ENCODE measurements around the gene SNX22.

The SNX22 gene

DNA sequence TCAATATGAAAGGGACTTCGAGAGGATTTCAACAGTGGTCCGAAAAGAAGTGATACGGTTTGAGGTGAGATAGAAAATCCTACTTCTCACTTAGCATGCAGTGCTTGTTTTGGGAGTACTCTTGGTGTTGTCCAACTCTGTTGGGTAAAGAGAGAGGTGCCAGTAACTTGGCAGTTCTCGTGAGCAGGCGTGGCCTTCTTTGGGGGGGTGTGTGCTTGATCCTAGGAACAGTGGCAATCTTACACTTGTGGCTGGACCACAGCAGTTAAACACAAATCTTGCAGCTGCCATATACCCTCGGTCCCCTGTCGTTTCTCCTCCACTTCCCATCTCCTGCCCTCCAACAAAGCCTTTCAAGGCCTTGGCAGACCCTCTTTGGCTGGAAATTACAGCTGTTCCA, 15.2 kb upstream of the SNX22 start:
- DNase-seq, result no peak

DNA sequence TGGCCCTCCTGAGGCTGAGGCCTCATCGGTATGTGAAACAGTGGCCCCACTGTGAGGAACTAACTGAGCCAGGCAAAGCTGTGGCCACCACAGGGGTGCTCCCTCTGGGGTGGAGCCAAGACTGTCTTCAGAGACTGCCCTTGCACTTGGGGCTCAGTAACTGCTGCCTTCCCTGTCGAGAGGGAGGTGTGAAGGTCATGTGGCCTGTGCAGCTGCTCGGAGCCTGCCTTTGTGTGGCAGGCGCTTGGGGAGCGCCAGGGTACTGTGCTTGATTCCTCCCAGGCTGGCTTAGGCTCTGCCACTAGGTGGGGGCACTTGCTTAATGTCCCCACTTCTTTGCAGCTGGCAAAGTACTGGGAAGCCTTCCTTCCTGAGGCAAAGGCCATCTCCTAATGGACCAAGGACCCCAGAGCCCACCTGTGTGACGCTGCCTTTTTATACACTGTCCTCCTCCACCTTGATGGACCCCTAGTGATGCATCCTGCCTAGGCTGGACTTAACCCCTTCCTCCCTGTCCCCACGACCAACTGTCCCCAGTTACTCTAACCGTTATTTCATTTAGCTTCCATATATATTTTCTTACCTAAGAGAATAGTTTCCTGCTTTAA, 14.2 kb upstream of the SNX22 start:
- no peak for DNase-seq

DNA sequence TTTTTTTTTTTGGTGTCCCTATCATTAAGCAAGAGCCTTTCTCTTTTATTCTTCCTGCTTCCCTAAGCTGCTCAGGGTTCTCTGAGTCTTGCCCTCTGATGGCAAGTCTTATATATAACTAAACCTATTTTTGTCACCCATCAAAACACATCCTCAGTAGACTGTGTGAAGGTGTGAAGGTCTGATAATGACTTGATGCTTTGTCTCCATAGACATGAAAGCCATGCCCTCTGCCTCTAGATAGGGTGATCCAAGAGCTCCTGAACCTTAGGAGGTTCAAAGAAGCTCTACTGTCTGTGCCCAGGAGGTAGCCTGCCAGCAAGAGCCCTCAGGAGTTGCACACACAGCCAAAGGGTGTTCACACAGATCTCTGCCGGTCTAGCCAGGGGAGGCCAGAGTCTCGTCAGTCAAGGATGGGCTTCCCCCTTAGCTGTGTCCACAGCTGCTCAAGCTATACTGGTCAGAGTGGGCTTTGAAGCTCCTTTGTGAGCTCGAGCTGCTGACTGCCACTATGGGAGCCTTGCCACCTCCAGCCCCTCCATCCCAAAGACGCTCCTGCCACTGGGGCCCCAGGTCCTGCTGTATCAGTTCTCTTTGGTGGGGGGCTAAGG, 13.1 kb upstream of the SNX22 start:
- DNase-seq, result no peak

DNA sequence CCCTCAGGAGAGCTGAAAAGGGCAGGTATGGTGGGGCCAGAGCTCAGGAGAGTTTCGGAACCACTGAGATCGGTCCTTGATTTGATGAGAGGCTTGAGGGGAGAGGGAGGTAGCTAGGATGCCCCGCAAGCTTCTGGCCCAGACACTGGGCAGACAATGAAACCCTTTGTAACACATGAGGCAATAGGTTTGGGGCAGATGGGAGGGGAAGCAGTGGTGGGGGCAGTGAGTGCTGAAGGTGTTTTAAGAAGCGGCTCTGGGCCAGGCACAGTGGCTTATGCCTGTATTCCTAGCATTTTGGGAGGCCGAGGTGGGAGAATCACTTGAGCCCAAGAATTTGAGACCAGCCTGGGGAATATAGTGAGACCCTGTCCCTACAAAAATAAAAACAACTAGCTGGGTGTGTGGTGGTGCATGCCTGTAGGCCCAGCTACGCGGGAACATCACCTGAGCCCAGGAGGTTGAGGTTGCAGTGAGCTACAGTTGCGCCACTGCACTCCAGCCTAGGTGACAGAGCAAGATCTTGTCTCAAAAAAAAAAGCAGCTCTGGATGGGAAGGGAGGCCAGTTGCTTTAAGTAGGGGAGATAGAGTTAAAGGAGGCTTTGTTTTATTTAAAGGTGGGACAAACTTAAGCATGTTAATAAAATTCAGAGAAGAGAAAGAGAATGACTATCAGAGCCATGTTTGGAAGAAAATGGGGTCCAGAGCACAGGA, 9.6 kb upstream of the SNX22 start:
- DNase-seq, result no peak

DNA sequence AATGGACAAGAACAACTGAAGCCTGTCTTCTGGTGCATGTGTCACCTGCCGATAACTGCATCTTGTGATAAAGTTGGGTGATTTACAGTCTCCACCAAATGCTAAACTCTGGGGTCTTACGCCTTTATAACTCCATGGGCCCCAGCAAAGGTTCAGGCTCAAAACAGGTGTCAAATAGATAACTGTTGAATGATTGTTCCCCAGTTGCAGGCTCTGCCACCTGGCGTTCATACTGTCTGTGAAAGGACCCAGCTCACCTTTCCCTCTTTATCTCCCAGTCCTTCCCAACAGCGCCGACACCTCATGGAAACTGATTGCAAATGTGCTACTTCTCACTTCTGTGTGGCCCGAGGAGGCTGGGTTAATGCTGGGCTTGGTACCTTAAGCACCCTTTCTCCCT, 8.3 kb upstream of the SNX22 start:
- DNase-seq, result no peak

DNA sequence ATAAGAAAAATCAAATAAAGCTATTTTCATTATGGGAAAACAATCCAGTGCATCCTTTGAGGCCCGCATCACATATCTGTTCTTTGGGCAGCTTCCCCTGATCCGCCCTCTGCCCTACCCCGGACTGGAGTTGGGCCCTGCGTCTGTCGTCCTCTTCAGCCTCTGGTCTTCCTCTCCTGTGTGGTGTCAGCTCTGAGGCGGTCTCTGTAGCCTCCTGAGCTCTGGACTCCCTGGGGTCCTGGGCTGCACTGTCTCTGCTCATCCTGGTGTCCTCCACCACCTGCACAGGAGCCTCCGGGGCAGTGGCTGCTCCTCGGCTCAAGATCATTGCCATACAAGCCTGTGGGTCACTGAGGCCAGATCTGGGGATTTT, 7.4 kb upstream of the SNX22 start:
- DNase-seq, result no peak

DNA sequence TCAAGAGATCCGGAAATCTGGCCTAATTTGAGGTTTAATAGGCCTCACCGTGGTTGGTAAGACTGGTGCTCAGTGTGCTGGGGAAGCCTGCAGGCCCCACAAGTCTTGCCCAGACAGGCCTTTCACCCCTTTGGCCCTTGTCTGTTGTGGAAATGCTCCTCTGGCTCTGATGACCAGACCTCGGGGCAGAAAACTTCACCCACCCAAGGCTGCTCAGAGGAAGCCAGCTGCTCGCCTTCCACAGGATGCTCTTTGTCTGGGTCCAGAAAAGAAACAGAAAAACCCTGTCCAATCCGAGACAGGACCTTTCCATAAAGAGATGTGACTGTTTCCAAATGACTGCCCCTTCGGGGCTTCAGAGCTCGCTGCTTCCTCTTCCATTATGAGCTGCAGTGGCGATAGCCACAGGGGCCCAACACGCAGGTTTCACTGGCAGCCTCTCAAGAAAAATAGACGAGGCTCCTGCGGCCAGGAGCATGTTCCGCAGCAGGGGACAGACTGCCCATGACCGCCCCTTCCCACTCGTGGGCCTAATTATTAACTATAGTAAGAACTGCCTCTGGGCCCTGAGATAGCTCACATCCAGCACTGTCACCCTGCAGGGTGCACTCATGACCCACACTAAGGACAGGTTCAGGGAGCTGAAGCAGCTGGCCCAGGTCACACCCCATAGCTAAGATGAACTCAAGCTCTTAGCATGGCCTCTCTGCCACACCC, 6.8 kb upstream of the SNX22 start:
- no peak for DNase-seq

DNA sequence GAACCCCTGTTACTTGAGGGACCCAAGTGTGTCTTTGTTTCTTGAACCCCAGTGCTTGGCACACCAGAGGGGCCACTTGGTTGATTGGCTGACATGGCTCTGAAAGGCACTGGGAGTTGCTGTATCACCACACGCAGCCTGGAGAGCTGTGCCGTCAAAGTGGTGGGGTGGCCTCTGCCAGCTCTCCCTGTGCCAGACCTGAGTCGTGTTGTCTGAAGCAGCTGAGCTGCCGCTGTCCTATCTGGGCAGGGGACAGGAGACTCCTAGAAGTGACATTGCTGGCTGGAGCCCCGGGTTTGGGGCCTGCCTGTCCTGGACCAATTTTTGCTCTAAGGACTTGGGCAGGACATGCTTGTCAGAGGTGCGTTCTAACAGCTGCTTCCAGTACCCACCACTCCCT, 5.5 kb upstream of the SNX22 start:
- no peak for DNase-seq

DNA sequence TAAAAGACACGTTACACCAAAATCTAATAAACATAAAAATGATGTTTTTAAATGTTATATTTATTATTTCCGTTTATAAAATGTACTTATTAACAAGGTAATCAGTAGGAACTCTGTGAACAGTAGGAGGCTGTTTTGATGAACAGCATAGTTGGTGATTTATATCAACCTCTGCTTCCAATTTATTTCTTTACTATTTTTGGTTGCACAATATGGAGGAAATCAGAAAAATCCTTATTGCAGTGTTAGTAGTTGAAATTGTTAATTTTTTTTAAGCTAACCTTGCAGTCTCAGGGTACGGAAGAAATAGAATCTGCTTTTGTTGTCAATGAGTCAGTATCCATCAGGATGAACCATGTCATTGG, 5.0 kb upstream of the SNX22 start:
- no peak for DNase-seq

DNA sequence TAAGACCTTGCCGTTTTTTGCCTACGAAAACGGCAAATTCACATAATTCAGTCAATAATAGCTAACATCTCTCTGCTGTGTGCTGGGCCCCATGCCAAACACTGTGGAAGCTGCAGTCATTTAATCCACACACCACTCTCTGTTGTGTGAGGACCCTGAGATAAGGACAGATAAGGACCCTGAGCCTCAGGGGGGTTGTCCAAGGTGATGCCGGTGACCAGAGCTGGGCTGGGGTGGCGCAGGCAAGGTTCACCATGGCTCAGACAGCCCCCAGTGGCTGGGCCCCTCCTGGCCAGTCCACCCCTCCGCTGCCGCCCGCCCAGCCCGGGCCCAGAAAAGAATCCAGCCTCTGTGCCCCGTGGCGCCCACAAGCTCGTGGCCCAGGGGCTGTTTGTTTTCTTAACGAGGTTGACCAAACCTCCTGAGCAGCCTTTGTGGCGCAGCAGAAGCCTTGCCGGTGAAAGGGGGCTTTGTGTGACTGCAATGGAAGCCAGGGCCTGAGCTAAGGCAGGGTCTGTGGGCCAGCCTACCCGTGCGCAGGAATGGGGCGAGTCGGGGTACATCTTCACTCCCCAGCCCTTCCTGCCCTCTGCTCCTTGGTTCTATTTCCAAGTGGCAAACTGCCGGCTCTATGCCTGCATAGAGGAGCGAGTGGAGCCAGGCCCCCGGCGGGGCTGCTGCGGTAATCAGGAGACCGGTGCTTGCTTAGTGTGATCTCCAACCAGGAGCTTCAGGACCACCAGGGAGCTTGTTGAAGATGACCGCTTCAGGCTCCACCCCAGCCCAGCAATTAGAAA, 4.4 kb upstream of the SNX22 start:
- DNase-seq, result no peak

DNA sequence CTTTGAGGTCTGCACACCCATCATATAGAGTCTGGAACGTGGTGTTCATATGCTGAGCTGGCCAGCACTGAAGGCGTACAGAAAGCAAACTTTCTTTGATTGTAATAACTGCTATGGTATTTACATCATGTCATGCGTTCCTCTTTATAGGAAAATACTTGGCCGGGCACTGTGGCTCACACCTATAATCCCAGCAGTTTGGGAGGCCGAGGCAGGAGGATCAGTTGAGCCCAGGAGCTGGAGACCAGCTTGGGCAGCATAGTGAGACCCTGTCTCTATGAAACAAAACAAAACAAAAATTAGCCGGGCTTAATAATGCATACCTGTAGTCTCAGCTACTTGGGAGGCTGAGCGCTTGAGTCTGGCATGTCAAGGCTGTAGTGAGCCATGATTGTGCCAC, 3.4 kb upstream of the SNX22 start:
- DNase-seq, result no peak

DNA sequence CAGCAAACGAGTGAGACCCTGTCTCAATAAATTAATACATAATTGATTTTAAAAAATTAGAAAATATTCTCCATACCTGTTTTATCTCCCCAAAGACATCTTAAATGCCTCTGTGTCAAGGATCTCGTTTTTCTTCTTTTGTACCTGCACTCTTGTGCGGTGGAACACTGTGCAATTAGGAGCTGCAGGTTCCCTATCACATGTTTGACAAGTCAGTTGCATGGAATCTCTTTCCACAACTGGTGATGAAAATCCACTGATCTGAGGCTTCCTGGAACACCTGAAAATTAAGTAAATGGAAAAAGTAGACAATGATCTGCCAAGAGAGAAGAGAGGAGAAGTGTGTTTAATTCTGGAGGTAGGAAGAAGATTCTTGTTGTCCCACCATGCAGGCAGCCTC, 3.0 kb upstream of the SNX22 start:
- no peak for DNase-seq

DNA sequence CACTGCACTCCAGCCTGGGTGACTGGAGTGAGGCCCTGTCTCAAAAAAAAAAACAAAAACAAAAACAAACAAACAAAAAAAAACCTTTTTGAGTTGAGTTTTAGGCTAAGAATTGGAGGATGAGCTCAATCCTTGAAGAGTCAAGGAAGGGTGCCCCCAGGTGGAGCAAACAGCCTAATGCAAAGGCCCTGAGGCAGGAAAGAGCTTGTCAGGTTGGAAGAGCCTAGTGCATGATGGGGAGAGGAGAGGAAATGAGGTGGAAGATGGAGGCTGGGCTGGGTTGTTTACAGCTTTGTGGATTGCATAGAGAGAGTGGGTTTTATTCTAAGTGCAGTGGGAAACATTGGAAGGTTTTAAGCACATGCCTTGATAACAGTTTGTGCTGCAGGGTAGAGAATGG, 2.1 kb upstream of the SNX22 start:
- no peak for DNase-seq

DNA sequence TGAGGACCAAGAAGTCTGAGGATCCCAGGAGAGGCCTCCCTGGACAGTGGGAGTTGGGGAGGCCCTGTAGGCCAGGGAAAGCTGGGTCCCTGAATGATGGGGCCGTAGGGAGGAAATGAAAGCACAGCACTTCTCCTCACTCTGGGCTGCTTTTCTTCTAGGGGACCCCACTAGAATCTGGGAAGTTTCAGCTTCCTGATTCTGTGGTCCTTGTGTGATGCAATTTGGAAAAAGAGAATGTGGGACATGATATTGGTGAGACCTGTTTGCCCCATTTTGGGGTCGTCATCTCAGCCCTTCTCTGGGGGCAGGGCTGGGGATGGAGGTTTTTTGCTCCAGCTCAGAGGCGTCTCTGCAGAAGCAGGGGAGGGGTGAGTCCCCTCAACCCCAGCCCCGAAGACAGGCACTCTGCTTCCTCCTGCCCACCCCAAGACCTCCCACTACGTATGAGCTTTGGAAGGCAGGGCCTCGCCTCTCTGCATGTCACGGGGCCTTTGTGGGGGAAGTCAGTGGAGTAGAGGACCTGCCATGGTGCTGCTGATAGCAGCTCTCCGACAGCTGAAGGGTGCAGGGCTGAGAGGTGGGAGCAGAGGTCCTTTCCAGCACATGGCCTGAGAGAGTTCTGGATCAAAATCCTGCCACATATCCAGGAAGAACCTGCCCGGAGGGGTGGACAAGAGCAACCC, 1.5 kb upstream of the SNX22 start:
- DNase-seq, result no peak

DNA sequence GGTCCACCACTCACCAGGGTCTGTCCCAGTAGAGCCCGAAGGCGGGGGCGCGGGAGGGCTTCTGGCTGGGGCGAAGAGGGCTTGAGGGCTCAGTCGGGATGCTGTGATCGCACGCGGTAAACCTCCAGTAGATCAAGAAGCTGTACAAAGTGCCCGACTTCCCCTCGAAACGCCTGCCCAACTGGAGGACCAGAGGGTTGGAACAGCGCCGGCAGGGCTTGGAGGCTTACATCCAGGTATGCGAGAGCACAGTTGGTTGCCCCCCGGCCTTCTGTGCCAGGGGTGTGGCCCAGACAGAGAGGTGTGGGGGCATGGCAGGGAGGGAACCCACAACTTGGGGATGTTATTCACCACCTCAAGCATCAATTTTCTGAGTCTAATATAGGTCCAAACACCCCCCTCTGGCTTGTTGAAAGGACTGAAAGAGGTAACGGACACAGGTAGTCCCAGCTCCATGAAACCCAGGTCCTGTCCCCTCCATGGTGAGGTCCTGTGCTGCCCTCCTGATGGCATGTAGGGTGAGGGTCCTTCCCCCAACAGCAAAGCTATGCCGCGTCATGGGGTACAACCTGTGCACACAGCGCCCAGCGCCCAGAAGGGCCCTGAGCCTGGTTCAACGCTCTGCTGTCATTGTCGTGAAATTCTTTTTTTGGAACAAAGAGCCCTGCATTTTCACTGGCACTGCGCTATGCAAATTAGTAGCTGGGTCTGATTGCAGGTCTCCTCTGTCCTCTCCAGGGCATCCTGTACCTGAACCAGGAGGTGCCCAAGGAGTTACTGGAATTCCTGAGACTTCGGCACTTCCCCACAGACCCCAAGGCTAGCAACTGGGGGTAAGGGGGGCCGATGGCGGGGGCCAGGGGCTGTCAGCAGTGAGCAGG, 1.2 kb downstream of the SNX22 start:
- DNase-seq, result peak; percentile 62

DNA sequence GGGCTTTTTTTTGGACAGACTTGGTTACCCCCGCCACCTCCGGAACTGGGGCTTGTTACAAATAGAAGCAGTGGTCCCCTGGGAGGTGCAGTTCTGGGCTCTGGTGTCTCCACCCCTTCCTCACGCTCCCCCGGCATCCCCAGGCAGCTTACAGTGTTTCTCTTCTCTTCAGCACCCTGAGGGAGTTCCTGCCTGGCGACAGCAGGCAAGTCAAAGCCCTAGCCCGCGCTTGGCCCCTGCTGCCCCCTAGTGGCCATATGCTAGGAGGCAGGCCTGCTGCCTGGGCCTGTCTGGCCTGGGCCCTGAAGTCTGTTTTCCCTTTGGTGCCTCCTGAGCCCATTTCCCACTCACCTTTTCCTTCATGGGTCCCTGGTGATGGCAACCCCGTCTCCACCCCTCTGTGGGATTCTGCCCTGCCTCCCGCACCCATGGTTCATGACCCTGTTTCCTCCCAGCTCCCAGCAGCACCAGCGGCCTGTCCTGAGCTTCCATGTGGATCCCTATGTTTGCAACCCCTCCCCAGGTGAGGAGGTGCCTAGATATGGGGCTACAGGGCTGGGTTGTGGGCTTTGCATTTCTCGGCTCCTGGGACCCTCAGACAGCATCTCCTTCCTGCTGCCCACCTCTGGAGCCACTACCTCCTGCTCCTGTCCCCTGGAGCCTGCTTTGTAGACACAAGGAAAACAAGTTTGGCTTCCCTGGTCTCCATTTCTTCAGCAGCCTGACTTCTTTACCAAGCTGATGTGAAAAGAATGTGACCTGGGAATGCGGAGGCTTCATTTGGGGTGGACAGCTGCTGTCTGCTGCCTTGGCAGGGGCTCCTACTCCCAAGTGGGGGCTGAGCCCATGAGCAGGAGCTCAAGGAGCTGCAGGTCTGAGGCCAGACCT, 2.2 kb downstream of the SNX22 start:
- peak; percentile 99 for DNase-seq

DNA sequence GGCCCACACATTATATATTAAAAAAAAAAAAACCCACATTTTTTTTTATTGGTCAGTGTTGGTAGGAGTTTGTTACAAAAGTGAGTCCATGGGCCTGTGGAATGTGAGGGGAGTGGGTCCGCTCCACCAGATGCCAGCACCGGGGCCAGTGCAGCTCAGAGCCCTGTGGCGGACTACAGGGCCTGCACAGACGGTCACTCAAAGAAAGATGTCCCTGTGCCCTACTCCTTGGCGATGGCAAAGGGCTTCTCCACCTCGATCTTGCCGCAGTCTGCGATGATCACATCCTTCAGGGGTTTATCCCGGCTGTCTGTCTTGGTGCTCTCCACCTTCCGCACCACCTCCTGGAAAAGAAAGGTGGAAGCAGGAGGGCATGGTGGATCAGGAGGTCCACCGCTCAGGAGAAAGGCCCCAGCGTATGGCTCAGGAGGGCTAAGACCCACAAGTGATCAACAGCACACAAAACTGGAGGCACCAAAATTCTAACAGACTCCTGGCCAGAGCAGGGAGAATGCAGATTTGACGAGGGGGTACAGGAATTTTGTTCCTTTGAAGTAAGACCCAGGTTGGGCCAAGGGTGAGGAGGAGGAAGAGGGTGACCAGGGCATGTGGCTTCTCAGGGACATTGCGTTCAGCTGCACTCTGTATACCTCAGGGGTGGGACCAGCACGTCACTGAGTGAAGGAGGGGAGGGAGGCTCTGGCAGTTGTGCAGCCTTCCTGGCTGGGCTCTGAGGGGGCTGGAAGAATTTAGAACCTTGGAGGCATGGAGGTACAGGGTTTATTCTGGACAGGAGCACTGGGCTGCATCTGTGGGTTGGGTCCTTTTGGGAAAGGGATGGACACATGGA, 4.5 kb downstream of the SNX22 start:
- peak; percentile 50 for DNase-seq

DNA sequence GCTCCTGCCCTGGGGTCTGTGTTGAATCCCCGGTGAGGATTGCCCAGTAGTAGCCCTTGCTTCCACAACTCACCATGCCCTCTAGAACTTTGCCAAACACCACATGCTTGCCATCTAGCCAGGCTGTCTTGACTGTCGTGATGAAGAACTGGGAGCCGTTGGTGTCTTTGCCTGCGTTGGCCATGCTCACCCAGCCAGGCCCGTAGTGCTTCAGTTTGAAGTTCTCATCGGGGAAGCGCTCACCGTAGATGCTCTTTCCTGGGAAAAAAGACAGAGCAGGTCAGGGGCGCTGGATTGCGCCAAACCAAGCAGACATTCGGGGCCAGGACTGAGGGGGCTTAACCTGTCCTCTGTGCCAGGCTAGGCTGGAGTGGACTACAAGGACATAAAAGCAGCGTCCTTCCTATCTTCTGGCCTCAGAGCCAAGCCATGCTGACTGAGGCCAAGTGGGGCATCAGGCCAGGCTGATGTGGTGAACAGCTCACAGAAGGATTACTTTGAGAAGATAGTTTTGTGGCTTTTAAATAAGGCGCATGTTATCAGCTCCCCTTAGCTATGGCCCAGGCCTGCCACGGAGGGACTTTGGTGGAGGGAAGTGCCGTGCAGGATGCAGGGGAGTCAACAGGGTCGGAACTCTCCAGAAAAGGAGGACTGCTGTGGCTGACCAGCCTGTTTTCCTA, 5.3 kb downstream of the SNX22 start:
- DNase-seq, result peak; percentile 48

DNA sequence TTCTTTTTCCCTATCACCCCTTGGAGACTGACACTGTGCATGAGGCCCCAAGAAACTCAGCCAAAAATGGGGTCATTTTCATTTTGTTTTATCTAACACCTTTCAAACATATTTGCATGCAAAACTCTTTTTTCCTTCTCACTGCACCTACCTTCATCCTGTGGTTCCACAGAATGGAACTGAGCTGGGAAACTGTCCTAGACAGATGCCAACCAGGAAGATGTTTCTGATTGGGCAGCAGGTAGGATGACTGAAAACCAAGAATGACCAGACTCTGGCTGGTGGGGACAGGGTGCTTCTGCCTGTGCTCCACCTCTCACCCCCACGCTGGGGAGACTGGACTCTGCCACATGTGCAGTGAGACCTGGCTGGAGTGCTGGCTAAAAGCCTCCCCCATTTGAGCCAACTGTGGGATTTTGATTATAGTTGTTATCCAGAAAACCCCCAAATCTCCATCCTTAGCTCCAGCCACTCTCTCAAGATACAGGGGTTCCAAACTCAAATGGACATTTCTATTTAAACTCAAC, 6.1 kb downstream of the SNX22 start:
- DNase-seq, result peak; percentile 35

All from activated CD8-positive, alpha-beta memory T cell treated with anti-CD3 and anti-CD28 coated beads, Interleukin-2, amount 50 U/mL, for 48 hours (primary cell).